GM13976 (cell line): ENCODE measurements around the gene OR11G2.
"Not testable (repeated sequence)": the region's sequence is repeated elsewhere in the genome, so short reads cannot be mapped to it uniquely, and the experiment has no call there.

Experiments used
- DNase-seq: peaks from one replicate; pipeline ENCODE4 v3.0.0; 2012; ENCODE audit warnings: low spot score
- CTCF ChIP-seq: IDR thresholded peaks from 2 replicates; pipeline ENCODE4 v1.5.1; 2012; ENCODE audit warnings: borderline replicate concordance, mild to moderate bottlenecking; ENCODE audit not compliant: insufficient read depth; ENCODE audit errors: extremely low read depth, missing control alignments, control extremely low read depth
- in situ Hi-C: fragments of 300-500 bp; cut with MboI; formaldehyde crosslinking; loops from one replicate; pipeline ENCODE4 v1.12.0; 2022; ENCODE audit warnings: low sequenced_read_pairs, mixed read lengths, inconsistent platforms; ENCODE audit not compliant: unreplicated experiment

The OR11G2 gene

GRCh38 chr14:20194101-20194500 lies 3.4 kb downstream of the OR11G2 start:
- no peak for TF ChIP-seq CTCF
- in situ Hi-C loops = no loop called here
- no peak for DNase-seq

- in situ Hi-C loops, DNase-seq: not testable (repeated sequence)
These were observed 4.5 kb downstream of the OR11G2 start for GRCh38 chr14:20195170-20195569.

GRCh38 chr14:20195911-20196310 lies 5.2 kb downstream of the OR11G2 start:
- no peak for DNase-seq
- TF ChIP-seq CTCF = no peak
- in situ Hi-C loops = no loop called here

- TF ChIP-seq CTCF = no peak
- DNase-seq = no peak
- in situ Hi-C loops = no loop called here
These were observed 6.8 kb downstream of the OR11G2 start for GRCh38 chr14:20197459-20197858.

GRCh38 chr14:20198991-20199390 lies 8.3 kb downstream of the OR11G2 start:
- in situ Hi-C loops = no loop called here
- TF ChIP-seq CTCF = no peak
- no peak for DNase-seq

GRCh38 chr14:20204721-20205120 lies 14.0 kb downstream of the OR11G2 start:
- TF ChIP-seq CTCF = no peak
- in situ Hi-C loops = no loop called here
- DNase-seq = no peak

- no peak for TF ChIP-seq CTCF
- no peak for DNase-seq
- in situ Hi-C loops = no loop called here
These were observed 18.9 kb downstream of the OR11G2 start for GRCh38 chr14:20209595-20209994.

- in situ Hi-C loops, DNase-seq: not testable (repeated sequence)
These were observed 21.7 kb downstream of the OR11G2 start for GRCh38 chr14:20212406-20212805.
